Karpas-422 (cell line): ENCODE results near the gene JARID2. TPM values are rescaled to one million over a fixed set of nuclear protein-coding genes. Genes with fewer than 3 reads are reported as not detected.

Experiments used
- DNase-seq: peaks from one replicate; pipeline ENCODE4 v3.0.0-alpha.2; 2015
- H2AFZ ChIP-seq: fragments of 200-600 bp; sonication (generic); 2 replicates; pipeline ENCODE4 v1.6.1; 2014; ENCODE audit warnings: antibody characterized with exemption, low read length, mixed read lengths
- H3K27ac ChIP-seq: fragments of 200-600 bp; sonication (generic); 2 replicates; pipeline ENCODE4 v1.5.1; 2014; ENCODE audit warnings: mild to moderate bottlenecking, low read length, moderate library complexity
- H3K27me3 ChIP-seq: fragments of 200-600 bp; sonication (generic); 2 replicates; pipeline ENCODE4 v1.6.1; 2014; ENCODE audit warnings: low read length, mixed read lengths
- H3K36me3 ChIP-seq: fragments of 200-600 bp; sonication (generic); 2 replicates; pipeline ENCODE4 v1.6.1; 2014; ENCODE audit warnings: low read length, mixed read lengths; ENCODE audit not compliant: insufficient read depth
- H3K4me1 ChIP-seq: fragments of 200-600 bp; sonication (generic); 2 replicates; pipeline ENCODE4 v1.6.1; 2014; ENCODE audit warnings: mild to moderate bottlenecking, low read length, mixed read lengths
- H3K4me2 ChIP-seq: fragments of 200-600 bp; sonication (generic); 2 replicates; pipeline ENCODE4 v1.6.1; 2014; ENCODE audit warnings: low read length, low read depth, mild to moderate bottlenecking; ENCODE audit not compliant: poor library complexity, severe bottlenecking
- H3K4me3 ChIP-seq: fragments of 200-600 bp; sonication (generic); 2 replicates; pipeline ENCODE4 v1.5.1; 2014; ENCODE audit warnings: mild to moderate bottlenecking, antibody characterized with exemption, low read length, mixed read lengths
- H3K79me2 ChIP-seq: fragments of 200-600 bp; sonication (generic); 2 replicates; pipeline ENCODE4 v1.6.1; 2014; ENCODE audit warnings: mild to moderate bottlenecking, low read length, mixed read lengths
- H3K9ac ChIP-seq: fragments of 200-600 bp; sonication (generic); 2 replicates; pipeline ENCODE4 v1.6.0; 2014; ENCODE audit warnings: low read length
- H3K9me2 ChIP-seq: fragments of 200-600 bp; sonication (generic), shearing (Covaris generic); replicated peaks from 2 replicates; pipeline ENCODE4 v1.6.0; 2014; ENCODE audit warnings: mild to moderate bottlenecking, low read length, moderate library complexity; ENCODE audit not compliant: insufficient read depth
- H3K9me3 ChIP-seq: fragments of 300-700, 200-600 bp; sonication (generic); 2 replicates; pipeline ENCODE4 v1.6.1; 2014; ENCODE audit warnings: low read length, mixed read lengths
- H4K20me1 ChIP-seq: fragments of 200-600 bp; sonication (generic); 2 replicates; pipeline ENCODE4 v1.6.1; 2014; ENCODE audit warnings: mild to moderate bottlenecking, antibody characterized with exemption, low read length, low read depth; ENCODE audit not compliant: insufficient read depth
- total RNA-seq: library from RNA; depleted of rRNA; stranded (reverse); fragments of >200 nt; shearing (Covaris generic); gene quantifications from 2 replicates; pipeline ENCODE4 v1.2.3, GENCODE V29; 2014; ENCODE audit warnings: low replicate concordance

JARID2 gene
- total RNA-seq, 1 experiment from 2014 or later, result 2.8 TPM

- H3K27me3 ChIP-seq, result no peaks in the 10 kb centered on the region
- H3K36me3 ChIP-seq, result no peaks in the 10 kb centered on the region
- no peaks in the 10 kb centered on the region for H3K9me2 ChIP-seq
- no peak overlapping the region for H3K4me2 ChIP-seq
- no peak overlapping the region for H3K4me3 ChIP-seq
- no peak overlapping the region for H2AFZ ChIP-seq
- no peak overlapping the region for H3K9ac ChIP-seq
- H4K20me1 ChIP-seq, result peaks cover 67% of the 10 kb centered on the region
- no peak overlapping the region for H3K27ac ChIP-seq
- no peaks in the 10 kb centered on the region for H3K79me2 ChIP-seq
- H3K9me3 ChIP-seq, result no peaks in the 10 kb centered on the region
- peaks cover 3% of the 10 kb centered on the region; the same call in 1 of the 2 replicates for H3K4me1 ChIP-seq
- no peak for DNase-seq
Measured at GRCh38 chr6:15265787-15266186, 19.9 kb downstream of the JARID2 start.

- DNase-seq, result no peak
- Histone ChIP-seq H3K9ac (no peak overlapping the region), H4K20me1 (peaks cover 71% of the 10 kb centered on the region), H3K36me3 (no peaks in the 10 kb centered on the region), H3K79me2 (no peaks in the 10 kb centered on the region), H3K27me3 (no peaks in the 10 kb centered on the region), H3K4me1 (peaks cover 3% of the 10 kb centered on the region; the same call in 1 of the 2 replicates), H3K27ac (no peak overlapping the region), H3K9me3 (no peaks in the 10 kb centered on the region), H3K4me2 (no peak overlapping the region), H2AFZ (no peak overlapping the region), H3K9me2 (no peaks in the 10 kb centered on the region), H3K4me3 (no peak overlapping the region)
Measured at GRCh38 chr6:15266423-15266996, 20.6 kb downstream of the JARID2 start.

DNA sequence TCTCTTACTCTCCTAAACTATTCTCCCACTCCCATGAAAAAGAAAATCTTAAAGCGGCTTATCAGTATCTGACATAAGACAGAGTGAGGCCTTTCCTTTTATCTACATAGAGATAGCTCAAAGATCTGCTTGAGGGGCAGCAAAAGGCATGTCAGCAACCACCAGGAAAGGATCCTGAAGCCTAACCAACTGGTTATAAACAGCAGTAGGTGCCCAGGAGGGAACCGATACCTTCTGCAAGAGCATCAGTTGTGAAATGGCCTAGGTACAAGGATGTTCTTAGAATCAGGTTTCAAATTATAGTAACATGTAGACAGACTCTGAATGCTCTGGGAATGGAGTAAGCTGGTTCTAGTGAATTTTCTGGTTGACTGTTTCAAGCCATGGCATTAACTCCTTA lies 21.4 kb downstream of the JARID2 start:
- Histone ChIP-seq H3K4me2 (no peak overlapping the region), H3K9me2 (no peaks in the 10 kb centered on the region), H3K79me2 (no peaks in the 10 kb centered on the region), H3K9me3 (no peaks in the 10 kb centered on the region), H3K36me3 (no peaks in the 10 kb centered on the region), H2AFZ (no peak overlapping the region), H3K4me3 (no peak overlapping the region), H4K20me1 (peaks cover 77% of the 10 kb centered on the region), H3K27me3 (no peaks in the 10 kb centered on the region), H3K4me1 (peaks cover 3% of the 10 kb centered on the region; the same call in 1 of the 2 replicates), H3K9ac (no peak overlapping the region), H3K27ac (no peak overlapping the region)
- DNase-seq, result no peak

DNA sequence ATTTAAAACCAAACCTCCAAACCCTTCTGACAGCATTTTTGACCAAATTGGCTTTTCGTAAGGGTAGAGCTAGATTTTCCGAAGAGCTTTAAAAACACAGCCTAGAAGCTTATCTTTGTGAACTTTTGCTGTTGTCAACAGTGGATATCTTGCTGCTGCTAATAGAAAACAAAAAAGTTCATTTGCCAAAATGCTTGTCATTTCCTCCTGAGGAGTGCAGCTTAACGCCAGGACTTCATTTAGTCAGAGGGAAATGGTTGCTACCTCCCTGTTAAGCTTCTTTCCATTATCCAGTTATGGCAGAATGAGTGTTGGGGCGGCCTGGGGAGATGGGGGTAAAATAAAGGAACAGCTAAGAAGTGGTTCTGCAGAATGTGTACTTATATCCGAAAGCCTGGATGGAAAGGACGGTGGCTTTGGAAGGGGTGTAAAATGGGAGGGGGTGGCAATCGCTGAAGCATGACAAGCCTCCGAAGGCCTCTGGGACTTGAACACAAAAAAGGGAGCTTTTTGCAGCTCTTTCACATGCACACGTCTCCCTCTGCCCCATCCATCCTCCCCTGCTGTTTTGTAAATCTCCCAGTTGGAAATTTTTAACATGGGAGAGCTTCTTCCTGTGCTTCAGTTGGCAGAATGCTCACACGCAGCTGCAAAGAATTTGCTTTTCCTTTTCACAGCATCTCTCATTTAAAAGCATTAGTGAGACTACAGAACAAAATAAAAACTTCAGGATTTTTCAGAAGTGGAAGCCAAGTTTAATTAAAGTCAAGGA lies 22.5 kb downstream of the JARID2 start:
- no peak overlapping the region for H3K4me3 ChIP-seq
- no peak overlapping the region for H3K27ac ChIP-seq
- no peaks in the 10 kb centered on the region for H3K27me3 ChIP-seq
- H3K9ac ChIP-seq, result no peak overlapping the region
- H3K9me2 ChIP-seq, result no peaks in the 10 kb centered on the region
- H3K4me2 ChIP-seq, result no peak overlapping the region
- no peaks in the 10 kb centered on the region for H3K79me2 ChIP-seq
- no peaks in the 10 kb centered on the region for H3K36me3 ChIP-seq
- H2AFZ ChIP-seq, result no peak overlapping the region
- peaks cover 83% of the 10 kb centered on the region for H4K20me1 ChIP-seq
- no peaks in the 10 kb centered on the region for H3K9me3 ChIP-seq
- H3K4me1 ChIP-seq, result peaks cover 3% of the 10 kb centered on the region; the same call in 1 of the 2 replicates
- no peak for DNase-seq

- H4K20me1 ChIP-seq, result peaks cover 79% of the 10 kb centered on the region
- H3K9ac ChIP-seq, result no peak overlapping the region
- no peaks in the 10 kb centered on the region for H3K36me3 ChIP-seq
- no peak for DNase-seq
- H2AFZ ChIP-seq, result no peak overlapping the region
- no peaks in the 10 kb centered on the region for H3K9me2 ChIP-seq
- no peaks in the 10 kb centered on the region for H3K79me2 ChIP-seq
- H3K4me3 ChIP-seq, result no peak overlapping the region
- no peaks in the 10 kb centered on the region for H3K27me3 ChIP-seq
- H3K4me1 ChIP-seq, result peaks cover 3% of the 10 kb centered on the region; the same call in 1 of the 2 replicates
- H3K9me3 ChIP-seq, result no peaks in the 10 kb centered on the region
- no peak overlapping the region for H3K27ac ChIP-seq
- H3K4me2 ChIP-seq, result no peak overlapping the region
Measured at GRCh38 chr6:15269011-15269410, 23.1 kb downstream of the JARID2 start.

GRCh38 chr6:15269619-15270018 lies 23.8 kb downstream of the JARID2 start:
- Histone ChIP-seq H3K9me3 (no peaks in the 10 kb centered on the region), H3K9me2 (no peaks in the 10 kb centered on the region), H3K4me1 (peaks cover 3% of the 10 kb centered on the region; the same call in 1 of the 2 replicates), H4K20me1 (peaks cover 80% of the 10 kb centered on the region), H3K4me2 (no peak overlapping the region), H3K27me3 (no peaks in the 10 kb centered on the region), H2AFZ (no peak overlapping the region), H3K79me2 (no peaks in the 10 kb centered on the region), H3K4me3 (no peak overlapping the region), H3K9ac (no peak overlapping the region), H3K36me3 (no peaks in the 10 kb centered on the region), H3K27ac (no peak overlapping the region)
- no peak for DNase-seq

GRCh38 chr6:15270402-15270801 lies 24.5 kb downstream of the JARID2 start:
- peaks cover 2% of the 10 kb centered on the region; the same call in 1 of the 2 replicates for H3K4me1 ChIP-seq
- H4K20me1 ChIP-seq, result peaks cover 80% of the 10 kb centered on the region

DNA sequence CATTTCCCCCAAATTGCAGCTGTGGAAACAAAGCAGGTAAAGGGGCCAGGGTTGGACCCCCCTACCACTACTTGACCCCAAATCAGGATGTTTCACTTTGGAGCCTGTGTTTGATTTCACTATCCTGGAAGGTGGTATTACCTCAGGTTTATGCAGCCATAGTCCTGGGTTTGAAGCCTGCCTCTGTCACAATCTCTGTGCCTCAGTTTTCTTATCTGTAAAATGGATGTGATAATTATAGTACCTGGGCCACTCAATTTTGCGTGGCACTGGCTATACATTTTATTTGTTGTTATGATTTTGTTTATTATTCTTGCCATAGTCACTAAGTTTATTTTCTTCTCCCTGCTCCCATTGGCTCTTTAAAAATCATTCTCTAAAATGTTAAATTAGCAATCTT lies 26.7 kb downstream of the JARID2 start:
- Histone ChIP-seq H3K4me3 (no peak overlapping the region), H2AFZ (no peak overlapping the region), H3K36me3 (no peaks in the 10 kb centered on the region), H3K79me2 (0 out of 2 replicates have a peak, but pooled peaks cover 3% of the 10 kb centered on the region), H3K9me3 (no peaks in the 10 kb centered on the region), H4K20me1 (peaks cover 82% of the 10 kb centered on the region), H3K27ac (no peak overlapping the region), H3K4me1 (no peaks in the 10 kb centered on the region), H3K4me2 (no peak overlapping the region), H3K9me2 (no peaks in the 10 kb centered on the region), H3K9ac (no peak overlapping the region), H3K27me3 (no peaks in the 10 kb centered on the region)
- DNase-seq, result no peak

More at GRCh38 chr6:15270402-15270801, 24.5 kb downstream of the JARID2 start:
- DNase-seq, result no peak
- H3K4me2 ChIP-seq, result no peak overlapping the region
- H3K27ac ChIP-seq, result no peak overlapping the region
- no peak overlapping the region for H3K4me3 ChIP-seq
- no peaks in the 10 kb centered on the region for H3K36me3 ChIP-seq
- H3K27me3 ChIP-seq, result no peaks in the 10 kb centered on the region
- no peak overlapping the region for H3K9ac ChIP-seq
- H3K9me2 ChIP-seq, result no peaks in the 10 kb centered on the region
- H2AFZ ChIP-seq, result no peak overlapping the region
- H3K9me3 ChIP-seq, result no peaks in the 10 kb centered on the region
- H3K79me2 ChIP-seq, result no peaks in the 10 kb centered on the region
